H1 (cell line): ENCODE data around the gene ARL10. TPM values are rescaled to one million over a fixed set of nuclear protein-coding genes. Genes with fewer than 3 reads are reported as not detected.
A peak's percentile ranks its signal among the peaks of the same experiment; 100 is the strongest.

ENCODE experiments used
- CTCF ChIA-PET: fragments of 300-600 bp; sonication (Branson Sonifier 250); formaldehyde crosslinking; loops from one replicate; lab custom pipeline; 2021; ENCODE audit not compliant: partially characterized antibody; lab: Charles Lee
- POLR2A ChIA-PET: fragments of 300-600 bp; sonication (Branson Sonifier 250); formaldehyde crosslinking; loops from one replicate; lab custom pipeline; 2021; ENCODE audit warnings: inconsistent platforms; ENCODE audit not compliant: partially characterized antibody; lab: Charles Lee
- DNase-seq, 2 experiments: peaks; one replicate each; pipeline versions ENCODE4 v3.0.0 to v3.0.0-alpha.2; 2010 to 2022; ENCODE audit warnings: low spot score in 2 of 2, low read depth in 1 of 2, mixed read lengths in 1 of 2
- FAIRE-seq: peaks from 2 replicates; lab custom pipeline; 2011; peaks lifted over from hg19 to GRCh38; lab: Jason Lieb, UNC
- H2AFZ ChIP-seq: 2 replicates; pipeline ENCODE4 v1.8.1; 2012; ENCODE audit warnings: low read length, inconsistent platforms
- H2AK5ac ChIP-seq: 2 replicates; pipeline ENCODE4 v1.6.1; 2013; ENCODE audit warnings: low read depth, low read length
- H2BK120ac ChIP-seq: replicated peaks from 2 replicates; pipeline ENCODE3; 2013; ENCODE audit warnings: low read depth, low read length, inconsistent platforms
- H2BK12ac ChIP-seq: 2 replicates; pipeline ENCODE4 v1.6.1; 2013; ENCODE audit warnings: low read depth, low read length
- H2BK15ac ChIP-seq: 2 replicates; pipeline ENCODE4 v1.6.1; 2013; ENCODE audit warnings: low read length
- H2BK20ac ChIP-seq: 2 replicates; pipeline ENCODE4 v1.6.1; 2013; ENCODE audit warnings: low read length
- H2BK5ac ChIP-seq: 2 replicates; pipeline ENCODE4 v1.6.1; 2013; ENCODE audit warnings: low read depth, low read length
- H3K14ac ChIP-seq: 2 replicates; pipeline ENCODE4 v1.6.1; 2013; ENCODE audit warnings: inconsistent platforms; ENCODE audit not compliant: insufficient read length
- H3K18ac ChIP-seq: 2 replicates; pipeline ENCODE4 v1.6.1; 2013; ENCODE audit warnings: low read length; ENCODE audit errors: extremely low read depth
- H3K23ac ChIP-seq: 2 replicates; pipeline ENCODE4 v1.6.1; 2013; ENCODE audit warnings: inconsistent platforms; ENCODE audit not compliant: insufficient read length
- H3K23me2 ChIP-seq: 2 replicates; pipeline ENCODE4 v1.6.1; 2013; ENCODE audit warnings: low read depth, low read length
- H3K27ac ChIP-seq: 2 replicates; pipeline ENCODE4 v1.6.1; 2011; ENCODE audit warnings: low read depth, low read length, inconsistent platforms
- H3K27me3 ChIP-seq, 4 experiments: replicated peaks in 1 of 4; 1 replicate in 1 of 4; 2 replicates in 3 of 4; pipeline versions ENCODE4 v1.6.1 to v1.8.1; 2011 to 2013; ENCODE audit warnings: low read length in 3 of 4, mild to moderate bottlenecking in 3 of 4, inconsistent platforms in 2 of 4, mixed read lengths in 2 of 4, moderate library complexity in 1 of 4; ENCODE audit not compliant: control insufficient read depth in 3 of 4, insufficient read depth in 3 of 4; ENCODE audit errors: extremely low read depth in 1 of 4
- H3K36me3 ChIP-seq, 4 experiments: 2 replicates each; pipeline versions ENCODE4 v1.6.1 to v1.8.1; 2011 to 2013; ENCODE audit warnings: mild to moderate bottlenecking in 4 of 4, low read length in 3 of 4, moderate library complexity in 2 of 4, control low read depth in 1 of 4, inconsistent platforms in 1 of 4; ENCODE audit not compliant: insufficient read depth in 4 of 4, control insufficient read depth in 2 of 4
- H3K4ac ChIP-seq: replicated peaks from 2 replicates; pipeline ENCODE3; 2013; ENCODE audit warnings: low read length, low read depth, mixed read lengths, inconsistent platforms; ENCODE audit not compliant: insufficient read length
- H3K4me1 ChIP-seq, 4 experiments: replicated peaks in 1 of 4; 1 replicate in 1 of 4; 2 replicates in 3 of 4; pipeline versions ENCODE4 v1.6.1 to v1.8.1; 2011 to 2013; ENCODE audit warnings: low read length in 3 of 4, inconsistent platforms in 2 of 4, mixed read lengths in 1 of 4; ENCODE audit not compliant: insufficient read depth in 4 of 4, control insufficient read depth in 3 of 4
- H3K4me2 ChIP-seq, 2 experiments: 2 replicates each; pipeline versions ENCODE4 v1.6.1 to v1.8.1; 2011 to 2013; ENCODE audit warnings: low read depth in 2 of 2, low read length in 2 of 2, control low read depth in 1 of 2, inconsistent platforms in 1 of 2, mild to moderate bottlenecking in 1 of 2; ENCODE audit not compliant: insufficient read depth in 1 of 2
- H3K4me3 ChIP-seq, 4 experiments: fragments of 200-600, 300-600 bp in 1 of 4; sonication (generic), shearing (Covaris generic), sonication (Bioruptor Twin) in 1 of 4; 2 replicates each; pipeline versions ENCODE4 v1.5.1 to v1.8.1; 2011 to 2016; ENCODE audit warnings: low read length in 4 of 4, low read depth in 3 of 4, control low read depth in 2 of 4, inconsistent platforms in 2 of 4, mild to moderate bottlenecking in 2 of 4, mixed read lengths in 1 of 4, moderate library complexity in 1 of 4; ENCODE audit not compliant: insufficient read depth in 2 of 4; ENCODE audit errors: extremely low read depth in 1 of 4
- H3K56ac ChIP-seq: replicated peaks from 2 replicates; pipeline ENCODE3; 2013; ENCODE audit warnings: low read depth, mild to moderate bottlenecking, mixed read lengths, low read length, inconsistent platforms; ENCODE audit not compliant: insufficient read length
- H3K79me1 ChIP-seq: 2 replicates; pipeline ENCODE4 v1.6.1; 2013; ENCODE audit warnings: low read depth, low read length, control low read depth
- H3K79me2 ChIP-seq, 2 experiments: 2 replicates each; pipeline versions ENCODE4 v1.6.1 to v1.8.1; 2012 to 2013; ENCODE audit warnings: low read length in 2 of 2, mild to moderate bottlenecking in 2 of 2, inconsistent platforms in 1 of 2; ENCODE audit not compliant: insufficient read depth in 2 of 2, control insufficient read depth in 1 of 2
- H3K9ac ChIP-seq, 4 experiments: replicated peaks in 1 of 4; 1 replicate in 1 of 4; 2 replicates in 3 of 4; pipeline versions ENCODE4 v1.6.1 to v1.8.1; 2011 to 2013; ENCODE audit warnings: low read depth in 3 of 4, low read length in 3 of 4, control low read depth in 2 of 4, mild to moderate bottlenecking in 2 of 4, moderate library complexity in 2 of 4, inconsistent platforms in 1 of 4; ENCODE audit errors: extremely low read depth in 1 of 4
- H3K9me3 ChIP-seq, 2 experiments: 2 replicates each; pipeline versions ENCODE4 v1.6.1 to v1.8.1; 2012 to 2013; ENCODE audit warnings: mild to moderate bottlenecking in 2 of 2, moderate library complexity in 2 of 2, control low read depth in 1 of 2, inconsistent platforms in 1 of 2, low read depth in 1 of 2, low read length in 1 of 2, mixed read lengths in 1 of 2; ENCODE audit not compliant: insufficient read depth in 2 of 2
- H4K20me1 ChIP-seq, 2 experiments: replicated peaks in 1 of 2; 2 replicates each; pipeline versions ENCODE3 to v1.8.1; 2011 to 2013; ENCODE audit warnings: inconsistent platforms in 2 of 2, low read length in 2 of 2, mild to moderate bottlenecking in 1 of 2; ENCODE audit not compliant: insufficient read depth in 2 of 2, control insufficient read depth in 1 of 2
- H4K5ac ChIP-seq: 2 replicates; pipeline ENCODE4 v1.6.1; 2013; ENCODE audit warnings: low read length, low read depth, mixed read lengths, inconsistent platforms; ENCODE audit not compliant: insufficient read length
- H4K8ac ChIP-seq: 2 replicates; pipeline ENCODE4 v1.8.0; 2013; ENCODE audit warnings: mild to moderate bottlenecking, moderate library complexity, low read length, inconsistent platforms; ENCODE audit not compliant: insufficient read depth; ENCODE audit errors: extremely low read depth
- H4K91ac ChIP-seq: replicated peaks from 2 replicates; pipeline ENCODE3; 2013; ENCODE audit warnings: low read length, mixed read lengths, inconsistent platforms; ENCODE audit not compliant: insufficient read length
- CTBP2 ChIP-seq: IDR thresholded peaks from 2 replicates; pipeline ENCODE4 v1.7.0; 2011; ENCODE audit warnings: borderline replicate concordance, mild to moderate bottlenecking, moderate library complexity, mixed read lengths, low read length; ENCODE audit not compliant: insufficient read depth, insufficient read length
- WGBS, 2 experiments: shearing (Covaris generic) in 1 of 2; methylation state at CpG; one replicate each; pipeline versions ENCODE4 v1.1.6 to v1.1.7; 2013 to 2015; ENCODE audit warnings: low lambda C conversion rate in 2 of 2, mixed read lengths in 2 of 2, inconsistent platforms in 1 of 2, low coverage in 1 of 2, missing lambda C conversion rate in 1 of 2; ENCODE audit not compliant: insufficient replicate concordance in 2 of 2, insufficient coverage in 1 of 2, insufficient read length in 1 of 2; ENCODE audit errors: extremely low coverage in 1 of 2, missing lambda C conversion rate in 1 of 2; 5-methylcytosine and 5-hydroxymethylcytosine counted together
- polyA plus RNA-seq, 7 experiments: library from polyadenylated mRNA; depleted of rRNA in 3 of 7; stranded (reverse) in 5 of 7; unstranded in 2 of 7; fragments of >200 nt in 5 of 7; fragments of 200-250 nt in 2 of 7; gene quantifications; 1 replicate in 5 of 7; 2 replicates in 1 of 7; 4 replicates in 1 of 7; pipeline versions ENCODE4 v1.2.1 to v1.2.3, GENCODE V29; 2011 to 2013; ENCODE audit warnings: missing spikeins in 2 of 7, mixed read lengths in 2 of 7
- total RNA-seq: library from RNA; stranded (reverse); fragmentation: NEBNext Ultra II Directional; extraction: Animal tissue kit (Norgen Biotek cat#: 25700); gene quantifications from 2 replicates; pipeline ENCODE4 v1.2.1, GENCODE V29; 2021
- TF ChIP-seq, protein P1 (sequence below), 3 experiments: IDR thresholded peaks; 1 replicate in 2 of 3; 2 replicates in 1 of 3; pipeline versions ENCODE4 v1.5.1 to v1.6.1; 2011; ENCODE audit warnings: low read length in 3 of 3, mild to moderate bottlenecking in 3 of 3, inconsistent platforms in 2 of 3, low read depth in 1 of 3, moderate library complexity in 1 of 3; ENCODE audit not compliant: insufficient read depth in 1 of 3; ENCODE audit errors: control extremely low read depth in 1 of 3

The ARL10 gene
- total and polyA plus RNA-seq, 2 of the 8 experiments (the other 6 are each of a cell fraction or from before 2014, with no cell fraction given) = 3.1 to 7.4 TPM

DNA sequence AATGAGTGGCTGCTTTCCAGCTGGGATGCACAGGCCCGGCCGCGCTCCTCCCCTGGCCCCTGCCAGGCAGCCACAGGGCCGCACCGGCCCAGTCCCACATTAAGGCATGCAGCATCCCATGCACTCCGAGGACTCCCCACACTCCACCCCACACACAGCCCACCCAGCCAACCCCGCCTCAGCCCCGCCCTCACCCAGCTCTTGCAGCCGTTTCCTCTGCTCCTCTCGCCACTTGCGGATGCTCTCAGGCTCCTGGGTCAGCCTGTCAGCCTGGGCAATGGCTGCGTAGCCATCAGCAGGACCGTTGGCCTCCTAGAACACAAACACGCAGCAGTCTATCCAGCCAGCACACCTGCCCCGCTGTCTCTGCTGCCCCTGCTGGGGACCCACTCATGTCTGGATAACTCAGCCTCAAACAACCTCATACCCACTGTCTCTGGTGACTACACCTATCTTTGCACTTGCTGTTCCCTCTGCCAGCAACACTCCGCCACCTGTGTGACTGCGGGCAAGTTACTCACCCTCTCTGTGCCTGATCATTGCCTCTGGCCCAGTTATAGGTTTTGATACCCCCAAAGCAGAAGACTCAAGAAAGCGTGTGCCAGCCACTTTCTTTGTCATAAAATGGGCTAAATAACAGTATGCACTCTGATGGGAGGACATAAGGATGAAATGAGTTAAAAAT is 32.6 kb downstream of the ARL10 start:
- Histone ChIP-seq H2BK5ac (no peak overlapping the region), H3K14ac (no peak overlapping the region), H2BK120ac (no peak overlapping the region), H2BK20ac (no peak overlapping the region), H4K20me1 (peaks cover 0 to 1% of the 10 kb centered on the region in 2 experiments)
- DNase-seq = no peak
- TF ChIP-seq, protein P1, sequence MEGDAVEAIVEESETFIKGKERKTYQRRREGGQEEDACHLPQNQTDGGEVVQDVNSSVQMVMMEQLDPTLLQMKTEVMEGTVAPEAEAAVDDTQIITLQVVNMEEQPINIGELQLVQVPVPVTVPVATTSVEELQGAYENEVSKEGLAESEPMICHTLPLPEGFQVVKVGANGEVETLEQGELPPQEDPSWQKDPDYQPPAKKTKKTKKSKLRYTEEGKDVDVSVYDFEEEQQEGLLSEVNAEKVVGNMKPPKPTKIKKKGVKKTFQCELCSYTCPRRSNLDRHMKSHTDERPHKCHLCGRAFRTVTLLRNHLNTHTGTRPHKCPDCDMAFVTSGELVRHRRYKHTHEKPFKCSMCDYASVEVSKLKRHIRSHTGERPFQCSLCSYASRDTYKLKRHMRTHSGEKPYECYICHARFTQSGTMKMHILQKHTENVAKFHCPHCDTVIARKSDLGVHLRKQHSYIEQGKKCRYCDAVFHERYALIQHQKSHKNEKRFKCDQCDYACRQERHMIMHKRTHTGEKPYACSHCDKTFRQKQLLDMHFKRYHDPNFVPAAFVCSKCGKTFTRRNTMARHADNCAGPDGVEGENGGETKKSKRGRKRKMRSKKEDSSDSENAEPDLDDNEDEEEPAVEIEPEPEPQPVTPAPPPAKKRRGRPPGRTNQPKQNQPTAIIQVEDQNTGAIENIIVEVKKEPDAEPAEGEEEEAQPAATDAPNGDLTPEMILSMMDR (IDR thresholded peaks at IDR 0.05; ENCODE audit: control extremely low read depth in 1 of 3, insufficient read depth in 1 of 3, low read depth in 1 of 3, low read length in 3 of 3) = peak in 1 of 3 experiments; percentile 4; a peak in 1 of 4 replicates
- TF ChIP-seq CTBP2 = no peak
- TF ChIP-seq, all 59 proteins: peak for 1
- H3K18ac ChIP-seq = no peak overlapping the region
- FAIRE-seq = no peak
- H3K4me2 ChIP-seq = no peak overlapping the region
- no peaks in the 10 kb centered on the region for H3K23me2 ChIP-seq
- CTCF ChIA-PET = interaction anchor here (1.1 to 7.9 kb wide), 2 partner anchors 8 to 111 kb away, joined by 5 to 83 read pairs; no protein-coding TSS in a partner anchor
- H3K4ac ChIP-seq = no peak overlapping the region
- H3K23ac ChIP-seq = no peak overlapping the region
- no peak overlapping the region for H3K9ac ChIP-seq
- H3K56ac ChIP-seq = no peak overlapping the region
- no peak overlapping the region for H2AFZ ChIP-seq
- no peak overlapping the region for H4K8ac ChIP-seq
- H2BK12ac ChIP-seq = no peak overlapping the region
- no peak overlapping the region for H2BK15ac ChIP-seq
- no peaks in the 10 kb centered on the region for H3K27me3 ChIP-seq
- no peaks in the 10 kb centered on the region; a peak in 1 of 8 replicates for H3K36me3 ChIP-seq
- no peak overlapping the region for H4K5ac ChIP-seq
- H3K79me1 ChIP-seq = no peaks in the 10 kb centered on the region
- 85% methylated on average over 14 of the region's 18 CpGs; no CpG with 5 or more reads in 1 of the 2 experiments for WGBS, 2 experiments
- H4K91ac ChIP-seq = no peak overlapping the region
- H3K4me1 ChIP-seq = no peaks in the 10 kb centered on the region
- H3K27ac ChIP-seq = no peak overlapping the region
- no peak overlapping the region for H2AK5ac ChIP-seq
- H3K9me3 ChIP-seq = no peaks in the 10 kb centered on the region
- no peaks in the 10 kb centered on the region for H3K79me2 ChIP-seq
- no peak overlapping the region for H3K4me3 ChIP-seq
- POLR2A ChIA-PET = interaction anchor here (0.7 kb wide), 1 partner anchor 138 kb away, joined by 3 read pairs; no protein-coding TSS in a partner anchor
